GM12878 (cell line): ENCODE data around the gene SLAIN2. TPM values are rescaled to one million over a fixed set of nuclear protein-coding genes. Genes with fewer than 3 reads are reported as not detected.

Source experiments
- ATAC-seq: fragments of 200-7000 bp; cut with Tn5 transposase; 3 replicates; pipeline ENCODE4 v1.9.1; 2020; ENCODE audit warnings: mild to moderate bottlenecking, moderate library complexity
- BruUV-seq: library from RNA; stranded (reverse); fragments of 400-500 nt; replicated peaks from 2 replicates; lab custom pipeline; 2021; lab: Mats Ljungman, UMichigan
- CTCF ChIA-PET: fragments of 300-600 bp; sonication (Branson Sonifier 250); formaldehyde crosslinking; extraction: SDS; loops from one replicate; lab custom pipeline; 2021; ENCODE audit warnings: inconsistent platforms; lab: Yijun Ruan, JAX
- POLR2A ChIA-PET: fragments of 350-600 bp; formaldehyde crosslinking; extraction: SDS; loops from one replicate; lab custom pipeline; 2021; ENCODE audit warnings: inconsistent platforms; lab: Charles Lee
- RAD21 ChIA-PET: fragments of 300-600 bp; sonication (Branson Sonifier 250); formaldehyde crosslinking; loops from one replicate; lab custom pipeline; 2023; ENCODE audit warnings: antibody characterized with exemption; ENCODE audit not compliant: unreplicated experiment; lab: Charles Lee
- SMC1A ChIA-PET: fragments of 300-600 bp; sonication (Branson Sonifier 250); formaldehyde crosslinking; loops from one replicate; lab custom pipeline; 2023; ENCODE audit not compliant: unreplicated experiment, uncharacterized antibody; lab: Charles Lee
- DNase-seq: peaks from one replicate; pipeline ENCODE4 v3.0.0-alpha.2; 2011; ENCODE audit warnings: low read depth, low spot score
- FAIRE-seq: peaks from 3 replicates; lab custom pipeline; 2011; peaks lifted over from hg19 to GRCh38; lab: Jason Lieb, UNC
- H2AFZ ChIP-seq: 2 replicates; pipeline ENCODE4 v1.6.0; 2011; ENCODE audit warnings: low read depth, low read length, control low read depth; ENCODE audit not compliant: control insufficient read depth
- H3K27ac ChIP-seq: 2 replicates; pipeline ENCODE4 v1.5.1; 2011; ENCODE audit warnings: control low read depth; ENCODE audit not compliant: control insufficient read depth, insufficient read depth
- H3K27me3 ChIP-seq, 2 experiments: replicated peaks in 1 of 2; 2 replicates each; pipeline versions ENCODE4 v1.6.0 to v1.6.1; 2011; ENCODE audit warnings: low read length in 1 of 2; ENCODE audit not compliant: control insufficient read depth in 2 of 2, insufficient read depth in 2 of 2
- H3K36me3 ChIP-seq, 2 experiments: 2 replicates each; pipeline ENCODE4 v1.5.1; 2011; ENCODE audit warnings: low read length in 1 of 2; ENCODE audit not compliant: control insufficient read depth in 2 of 2, insufficient read depth in 2 of 2
- H3K4me1 ChIP-seq: 2 replicates; pipeline ENCODE4 v1.6.1; 2011; ENCODE audit warnings: mild to moderate bottlenecking, low read length, moderate library complexity, mixed read lengths; ENCODE audit not compliant: control insufficient read depth, insufficient read depth
- H3K4me2 ChIP-seq: 2 replicates; pipeline ENCODE4 v1.6.0; 2011; ENCODE audit warnings: control low read depth; ENCODE audit not compliant: control insufficient read depth, insufficient read depth
- H3K4me3 ChIP-seq: fragments of 200-600 bp; sonication (generic); 2 replicates; pipeline ENCODE4 v1.5.1; 2016
- H3K79me2 ChIP-seq: 2 replicates; pipeline ENCODE4 v1.6.0; 2011; ENCODE audit warnings: low read length; ENCODE audit not compliant: control insufficient read depth, insufficient read depth
- H3K9ac ChIP-seq: 2 replicates; pipeline ENCODE4 v1.8.0; 2011; ENCODE audit warnings: low read length, control low read depth, mixed read lengths; ENCODE audit not compliant: control insufficient read depth, insufficient read depth
- H3K9me3 ChIP-seq: replicated peaks from 3 replicates; pipeline ENCODE4 v1.5.1; 2011; ENCODE audit warnings: mild to moderate bottlenecking, low read length; ENCODE audit not compliant: control insufficient read depth, insufficient read depth
- H4K20me1 ChIP-seq: 2 replicates; pipeline ENCODE4 v1.6.0; 2011; ENCODE audit not compliant: control insufficient read depth, insufficient read depth
- ATF7 ChIP-seq: fragments of 450-650 bp; IDR thresholded peaks from 2 replicates; pipeline ENCODE4 v1.6.1; 2016; ENCODE audit warnings: low read depth, mild to moderate bottlenecking
- MEF2B ChIP-seq: fragments of 450-650 bp; IDR thresholded peaks from 2 replicates; pipeline ENCODE4 v1.6.1; 2018; ENCODE audit warnings: mild to moderate bottlenecking, moderate library complexity; ENCODE audit not compliant: partially characterized antibody, poor library complexity, severe bottlenecking
- NFIC ChIP-seq: IDR thresholded peaks from 2 replicates; pipeline ENCODE4 v1.6.1; 2012; ENCODE audit warnings: low read depth, mild to moderate bottlenecking, inconsistent platforms, low read length, moderate library complexity
- POLR2AphosphoS2 ChIP-seq: IDR thresholded peaks from 2 replicates; pipeline ENCODE4 v1.6.1; 2011; ENCODE audit warnings: low read depth, mild to moderate bottlenecking, low read length, improper control_type of control experiment, moderate library complexity
- SREBF2 ChIP-seq: IDR thresholded peaks from 2 replicates; pipeline ENCODE4 v1.6.1; 2012; ENCODE audit warnings: mild to moderate bottlenecking, low read length
- WGBS: methylation state at CpG from one replicate; pipeline ENCODE4 v1.1.6; 2016; ENCODE audit warnings: low lambda C conversion rate; ENCODE audit not compliant: insufficient replicate concordance, insufficient coverage; ENCODE audit errors: missing lambda C conversion rate; 5-methylcytosine and 5-hydroxymethylcytosine counted together
- in situ Hi-C: fragments of 300-500 bp; cut with MboI; formaldehyde crosslinking; loops from 9 replicates; pipeline ENCODE4 v1.14.3; 2018; ENCODE audit warnings: mixed read lengths
- intact Hi-C: fragments of 100-400 bp; cut with micrococcal nuclease; formaldehyde crosslinking; loops from one replicate; pipeline ENCODE4 v1.14.2; 2022; ENCODE audit not compliant: unreplicated experiment
- polyA plus RNA-seq, 11 experiments: library from polyadenylated mRNA; depleted of rRNA in 4 of 11; unstranded in 6 of 11; stranded (reverse) in 5 of 11; fragments of >200 nt; fragmentation: Nextera tagmentation in 4 of 11; fragmentation: Illumina TruSeq in 1 of 11; extraction: Ambion mirVana in 4 of 11; extraction: Trizol in 1 of 11; gene quantifications; 1 replicate in 1 of 11; 2 replicates in 10 of 11; pipeline versions ENCODE4 v1.2.1 to v1.2.3, GENCODE V29; 2011 to 2016; ENCODE audit warnings: inconsistent platforms in 2 of 11, missing spikeins in 2 of 11, low read depth in 1 of 11
- total RNA-seq, 4 experiments: library from RNA; depleted of rRNA in 3 of 4; stranded (reverse); fragments of >200 nt in 3 of 4; fragmentation: Illumina TruSeq in 1 of 4; extraction: Trizol in 1 of 4; gene quantifications; 2 replicates each; pipeline versions ENCODE4 v1.2.1 to v1.2.3, GENCODE V29; 2013 to 2021
- TF ChIP-seq, protein P1 (sequence below): IDR thresholded peaks from 2 replicates; pipeline ENCODE4 v1.6.1; 2012; ENCODE audit warnings: low read depth, low read length, improper control_type of control experiment
- TF ChIP-seq, protein P2 (sequence below): IDR thresholded peaks from 2 replicates; pipeline ENCODE4 v1.6.1; 2011; ENCODE audit warnings: borderline replicate concordance, low read depth, mild to moderate bottlenecking, moderate library complexity, low read length; ENCODE audit not compliant: insufficient read depth, poor library complexity, severe bottlenecking

SLAIN2 gene
- total and polyA plus RNA-seq, 10 of the 15 experiments (the other 5 are each of a cell fraction or from before 2014, with no cell fraction given), result 4.3 to 96.6 (median 25.4) TPM

DNA sequence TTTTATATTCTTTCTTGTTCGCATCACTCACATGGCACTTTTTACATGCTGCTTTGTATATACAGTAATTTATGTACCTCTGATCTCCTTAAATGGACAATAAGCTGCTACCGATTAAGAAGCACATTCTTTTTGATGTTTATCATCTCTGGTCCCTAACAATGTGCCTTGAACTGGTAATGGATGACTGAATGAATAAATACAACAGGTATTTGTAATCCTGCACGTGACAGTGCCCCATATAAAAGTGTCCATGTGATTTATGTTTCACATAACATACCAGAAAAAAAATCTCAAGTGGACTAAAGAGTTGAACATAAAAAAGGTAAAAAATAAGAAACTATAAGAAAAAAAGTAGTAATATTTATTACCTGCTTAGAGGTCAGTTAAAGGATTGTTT, 7.7 kb upstream of the SLAIN2 start:
- no peak for DNase-seq
- H3K27ac ChIP-seq, result no peak overlapping the region
- no peak for TF ChIP-seq ATF7
- TF ChIP-seq POLR2AphosphoS2, result no peak
- TF ChIP-seq NFIC, result no peak
- TF ChIP-seq, protein P1, sequence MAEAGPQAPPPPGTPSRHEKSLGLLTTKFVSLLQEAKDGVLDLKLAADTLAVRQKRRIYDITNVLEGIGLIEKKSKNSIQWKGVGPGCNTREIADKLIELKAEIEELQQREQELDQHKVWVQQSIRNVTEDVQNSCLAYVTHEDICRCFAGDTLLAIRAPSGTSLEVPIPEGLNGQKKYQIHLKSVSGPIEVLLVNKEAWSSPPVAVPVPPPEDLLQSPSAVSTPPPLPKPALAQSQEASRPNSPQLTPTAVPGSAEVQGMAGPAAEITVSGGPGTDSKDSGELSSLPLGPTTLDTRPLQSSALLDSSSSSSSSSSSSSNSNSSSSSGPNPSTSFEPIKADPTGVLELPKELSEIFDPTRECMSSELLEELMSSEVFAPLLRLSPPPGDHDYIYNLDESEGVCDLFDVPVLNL, result no peak
- no peak for TF ChIP-seq MEF2B
- TF ChIP-seq, protein P2, sequence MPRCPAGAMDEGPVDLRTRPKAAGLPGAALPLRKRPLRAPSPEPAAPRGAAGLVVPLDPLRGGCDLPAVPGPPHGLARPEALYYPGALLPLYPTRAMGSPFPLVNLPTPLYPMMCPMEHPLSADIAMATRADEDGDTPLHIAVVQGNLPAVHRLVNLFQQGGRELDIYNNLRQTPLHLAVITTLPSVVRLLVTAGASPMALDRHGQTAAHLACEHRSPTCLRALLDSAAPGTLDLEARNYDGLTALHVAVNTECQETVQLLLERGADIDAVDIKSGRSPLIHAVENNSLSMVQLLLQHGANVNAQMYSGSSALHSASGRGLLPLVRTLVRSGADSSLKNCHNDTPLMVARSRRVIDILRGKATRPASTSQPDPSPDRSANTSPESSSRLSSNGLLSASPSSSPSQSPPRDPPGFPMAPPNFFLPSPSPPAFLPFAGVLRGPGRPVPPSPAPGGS, result no peak
- TF ChIP-seq SREBF2, result no peak
- TF ChIP-seq, all 136 proteins: peak for 0
- ATAC-seq (no peak), FAIRE-seq (no peak)
- Histone ChIP-seq H4K20me1 (no peaks in the 10 kb centered on the region), H3K27me3 (no peaks in the 10 kb centered on the region), H3K4me1 (no peaks in the 10 kb centered on the region), H3K36me3 (no peaks in the 10 kb centered on the region), H3K9me3 (no peaks in the 10 kb centered on the region), H2AFZ (no peak overlapping the region), H3K4me2 (no peak overlapping the region), H3K4me3 (no peak overlapping the region), H3K79me2 (no peaks in the 10 kb centered on the region), H3K9ac (no peak overlapping the region)
- in situ Hi-C loops (no loop called here), intact Hi-C loops (no loop called here)
- CTCF ChIA-PET, result no interaction called here
- POLR2A ChIA-PET, result no interaction called here
- SMC1A ChIA-PET, result interaction anchor here (1.5 kb wide), 1 partner anchor 14 kb away, joined by 3 read pairs; no protein-coding TSS in a partner anchor
- 23% methylated on average over 3 of the region's 3 CpGs for WGBS
- BruUV-seq, result no TSS peak
- RAD21 ChIA-PET, result no interaction called here
